ENCODE results near the gene KRT31. TPM values are rescaled to one million over a fixed set of nuclear protein-coding genes. Genes with fewer than 3 reads are reported as not detected.

Gene KRT31
- not detected in 3 replicates for total RNA-seq (2021)
- Bru-seq, nascent RNA: not detected
- long read RNA-seq, experiment 1: 0 reads
- long read RNA-seq, experiment 2: 0 reads
- long read RNA-seq, experiment 3: 0 reads

DNA sequence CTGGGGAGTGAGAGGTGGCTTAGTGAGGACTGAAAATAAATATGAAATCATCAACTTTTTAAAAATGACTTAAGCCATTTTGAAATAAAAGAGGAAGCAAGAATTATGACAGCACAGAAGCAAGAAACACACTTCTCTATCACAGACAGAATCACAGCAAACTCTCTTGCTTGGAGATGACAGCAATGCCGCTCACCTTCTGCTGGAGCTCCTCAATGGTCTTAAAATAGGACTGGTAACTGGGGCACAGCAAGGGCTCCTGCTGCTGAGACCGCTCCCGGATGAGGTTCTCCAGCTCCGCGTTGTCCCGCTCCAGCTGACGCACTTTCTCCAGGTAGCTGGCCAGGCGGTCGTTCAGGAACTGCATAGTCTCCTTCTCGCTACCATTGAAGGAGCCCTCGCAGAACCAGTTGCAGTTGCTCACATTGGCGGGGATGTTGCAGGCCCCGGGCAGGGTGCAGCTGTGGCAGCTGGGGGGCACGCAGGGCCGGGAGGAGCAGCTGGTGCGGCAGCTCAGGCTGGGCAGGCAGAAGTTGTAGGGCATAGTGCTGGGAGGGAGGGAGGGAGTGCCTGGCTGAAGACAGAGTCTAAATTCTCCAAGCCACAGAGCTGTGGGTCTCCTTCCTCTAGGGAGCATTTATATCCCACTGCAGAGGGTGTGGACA is at the start of gene KRT31:
Gene KRT31 (minus strand): TSS at position 613 of the 665 bp plus-strand sequence. CDS start 69 bp downstream, at position 544.
- DNase-seq (ENCODE audit: low spot score): no peak

DNA sequence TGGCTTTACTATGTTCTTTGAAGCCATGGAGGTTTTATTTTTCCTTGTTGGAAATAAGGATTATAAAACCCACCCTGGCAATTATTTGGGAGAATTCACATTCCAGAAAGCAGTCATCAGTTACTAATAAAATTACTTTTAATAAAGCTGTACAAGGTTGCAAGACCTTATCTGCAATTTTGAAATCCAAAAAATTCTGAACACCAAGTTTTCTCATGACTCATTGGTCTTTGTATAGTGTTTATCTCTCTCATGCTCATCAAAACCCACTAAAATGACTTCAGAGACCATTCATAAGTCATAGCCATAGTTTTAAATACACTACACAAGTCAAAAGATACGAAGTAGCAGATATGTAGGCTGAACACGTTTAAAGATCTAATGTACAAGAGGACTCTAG is 49.4 kb upstream of the KRT31 start:
- no peak overlapping the region for H3K27ac Mint-ChIP-seq
- no peak for TF ChIP-seq ZNF317 (CRISPR knock-in tag; IDR thresholded peaks at IDR 0.05; ENCODE audit: borderline replicate concordance, low read depth)
- DNase-seq (ENCODE audit: low spot score) (no peak), ATAC-seq (no peak)
- H3K36me3 Mint-ChIP-seq: peaks cover 9% of the 10 kb centered on the region
- H3K4me3 Mint-ChIP-seq: no peak overlapping the region
- CTCF ChIA-PET: interaction anchor here (1.4 to 2.8 kb wide), 2 partner anchors 102 to 123 kb away, joined by 4 to 12 read pairs; no protein-coding TSS in a partner anchor
- peaks cover 8% of the 10 kb centered on the region for H3K27me3 Mint-ChIP-seq (ENCODE audit: low read depth)
- H3K4me1 Mint-ChIP-seq: 0 out of 2 replicates have a peak, but pooled peaks cover 4% of the 10 kb centered on the region
- POLR2A ChIA-PET: interaction anchor here (0.6 kb wide), 1 partner anchor 32 kb away, joined by 3 read pairs; no protein-coding TSS in a partner anchor
- peaks cover 21% of the 10 kb centered on the region for H3K9me3 Mint-ChIP-seq

More for the DNA sequence above, at the start of gene KRT31:
- TF ChIP-seq ZNF121 (CRISPR knock-in tag; IDR thresholded peaks at IDR 0.05) (no peak), IRF2 (CRISPR knock-in tag; IDR thresholded peaks at IDR 0.05; ENCODE audit: borderline replicate concordance, low read depth) (no peak), SMAD4 (CRISPR knock-in tag; IDR thresholded peaks at IDR 0.05) (no peak), NR1H2 (CRISPR knock-in tag; IDR thresholded peaks at IDR 0.05) (no peak)
- TF ChIP-seq, protein P1, sequence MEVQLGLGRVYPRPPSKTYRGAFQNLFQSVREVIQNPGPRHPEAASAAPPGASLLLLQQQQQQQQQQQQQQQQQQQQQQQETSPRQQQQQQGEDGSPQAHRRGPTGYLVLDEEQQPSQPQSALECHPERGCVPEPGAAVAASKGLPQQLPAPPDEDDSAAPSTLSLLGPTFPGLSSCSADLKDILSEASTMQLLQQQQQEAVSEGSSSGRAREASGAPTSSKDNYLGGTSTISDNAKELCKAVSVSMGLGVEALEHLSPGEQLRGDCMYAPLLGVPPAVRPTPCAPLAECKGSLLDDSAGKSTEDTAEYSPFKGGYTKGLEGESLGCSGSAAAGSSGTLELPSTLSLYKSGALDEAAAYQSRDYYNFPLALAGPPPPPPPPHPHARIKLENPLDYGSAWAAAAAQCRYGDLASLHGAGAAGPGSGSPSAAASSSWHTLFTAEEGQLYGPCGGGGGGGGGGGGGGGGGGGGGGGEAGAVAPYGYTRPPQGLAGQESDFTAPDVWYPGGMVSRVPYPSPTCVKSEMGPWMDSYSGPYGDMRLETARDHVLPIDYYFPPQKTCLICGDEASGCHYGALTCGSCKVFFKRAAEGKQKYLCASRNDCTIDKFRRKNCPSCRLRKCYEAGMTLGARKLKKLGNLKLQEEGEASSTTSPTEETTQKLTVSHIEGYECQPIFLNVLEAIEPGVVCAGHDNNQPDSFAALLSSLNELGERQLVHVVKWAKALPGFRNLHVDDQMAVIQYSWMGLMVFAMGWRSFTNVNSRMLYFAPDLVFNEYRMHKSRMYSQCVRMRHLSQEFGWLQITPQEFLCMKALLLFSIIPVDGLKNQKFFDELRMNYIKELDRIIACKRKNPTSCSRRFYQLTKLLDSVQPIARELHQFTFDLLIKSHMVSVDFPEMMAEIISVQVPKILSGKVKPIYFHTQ (CRISPR knock-in tag; IDR thresholded peaks at IDR 0.05): no peak
- TF ChIP-seq, protein P2, sequence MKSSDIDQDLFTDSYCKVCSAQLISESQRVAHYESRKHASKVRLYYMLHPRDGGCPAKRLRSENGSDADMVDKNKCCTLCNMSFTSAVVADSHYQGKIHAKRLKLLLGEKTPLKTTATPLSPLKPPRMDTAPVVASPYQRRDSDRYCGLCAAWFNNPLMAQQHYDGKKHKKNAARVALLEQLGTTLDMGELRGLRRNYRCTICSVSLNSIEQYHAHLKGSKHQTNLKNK (CRISPR knock-in tag; IDR thresholded peaks at IDR 0.05): no peak
- Mint-ChIP-seq H3K9me3 (no peaks in the 10 kb centered on the region), H3K4me3 (no peak within 1 kb of the TSS), H3K36me3 (no peaks in the 10 kb centered on the region), H3K27me3 (ENCODE audit: low read depth) (no peaks in the 10 kb centered on the region), H3K4me1 (no peaks in the 10 kb centered on the region), H3K27ac (no peak within 1 kb of the TSS)
- ATAC-seq: no peak
- ChIA-PET POLR2A (no interaction called here), CTCF (interaction anchor here (2.0 kb wide), 1 partner anchor 20 kb away, joined by 8 read pairs; no protein-coding TSS in a partner anchor)

DNA sequence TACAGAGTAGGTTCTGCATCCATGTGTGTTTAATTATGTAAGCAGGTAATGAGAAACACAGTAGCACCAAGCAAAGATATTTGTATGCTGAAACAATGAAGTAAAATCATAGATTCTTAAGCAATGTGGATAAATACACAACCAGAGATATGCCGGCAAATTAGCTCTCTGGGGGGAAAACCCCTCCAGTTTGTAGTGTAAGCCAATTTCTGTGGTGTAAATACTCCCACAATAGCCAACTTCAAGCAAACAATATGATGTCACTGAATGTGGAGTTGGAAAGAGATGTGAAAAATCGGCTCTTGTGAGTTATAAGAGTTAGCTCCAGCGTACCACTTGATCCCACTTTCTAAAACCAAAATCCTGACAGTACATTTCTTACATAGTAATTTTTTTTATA is 47.2 kb upstream of the KRT31 start:
- no peak for DNase-seq (ENCODE audit: low spot score)
- Mint-ChIP-seq H3K4me3 (no peak overlapping the region), H3K27me3 (ENCODE audit: low read depth) (peaks cover 9% of the 10 kb centered on the region), H3K36me3 (no peaks in the 10 kb centered on the region), H3K27ac (no peak overlapping the region), H3K9me3 (peaks cover 11% of the 10 kb centered on the region), H3K4me1 (0 out of 2 replicates have a peak, but pooled peaks cover 4% of the 10 kb centered on the region)
- no peak for ATAC-seq
- POLR2A ChIA-PET: no interaction called here
- CTCF ChIA-PET: interaction anchor here (1.0 kb wide), 1 partner anchor 27 kb away, joined by 9 read pairs; no protein-coding TSS in a partner anchor
- TF ChIP-seq NR2C2 (CRISPR knock-in tag; IDR thresholded peaks at IDR 0.05) (no peak), FOXK1 (CRISPR knock-in tag; IDR thresholded peaks at IDR 0.05) (no peak), RELA (CRISPR knock-in tag; IDR thresholded peaks at IDR 0.05; ENCODE audit: borderline replicate concordance) (no peak), TEAD4 (CRISPR knock-in tag; IDR thresholded peaks at IDR 0.05) (no peak)
- TF ChIP-seq, protein P3, sequence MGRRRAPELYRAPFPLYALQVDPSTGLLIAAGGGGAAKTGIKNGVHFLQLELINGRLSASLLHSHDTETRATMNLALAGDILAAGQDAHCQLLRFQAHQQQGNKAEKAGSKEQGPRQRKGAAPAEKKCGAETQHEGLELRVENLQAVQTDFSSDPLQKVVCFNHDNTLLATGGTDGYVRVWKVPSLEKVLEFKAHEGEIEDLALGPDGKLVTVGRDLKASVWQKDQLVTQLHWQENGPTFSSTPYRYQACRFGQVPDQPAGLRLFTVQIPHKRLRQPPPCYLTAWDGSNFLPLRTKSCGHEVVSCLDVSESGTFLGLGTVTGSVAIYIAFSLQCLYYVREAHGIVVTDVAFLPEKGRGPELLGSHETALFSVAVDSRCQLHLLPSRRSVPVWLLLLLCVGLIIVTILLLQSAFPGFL (CRISPR knock-in tag; IDR thresholded peaks at IDR 0.05; ENCODE audit: borderline replicate concordance): no peak

DNA sequence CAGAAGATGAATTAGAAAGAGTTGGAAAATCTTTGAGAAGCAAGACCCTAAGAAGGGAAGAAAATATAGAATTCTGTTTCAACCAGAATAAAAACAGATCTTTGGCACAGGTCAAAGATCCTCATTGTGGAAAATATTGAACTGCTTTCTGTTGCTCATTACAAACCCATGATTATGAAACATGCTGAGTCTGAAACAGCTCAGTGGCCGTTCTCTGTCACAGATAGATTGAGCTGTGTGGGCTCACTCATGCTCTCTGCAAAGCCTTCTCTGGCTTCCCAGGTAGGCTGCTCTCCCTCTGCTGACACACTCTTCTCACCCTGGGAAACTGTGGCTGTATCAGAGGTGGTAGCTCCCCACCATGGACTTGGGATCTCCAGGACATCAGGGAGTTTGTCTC is 46.8 kb upstream of the KRT31 start:
- DNase-seq (ENCODE audit: low spot score) (no peak), ATAC-seq (no peak)
- H3K36me3 Mint-ChIP-seq: no peaks in the 10 kb centered on the region
- peaks cover 9% of the 10 kb centered on the region for H3K27me3 Mint-ChIP-seq (ENCODE audit: low read depth)
- H3K4me3 Mint-ChIP-seq: no peak overlapping the region
- H3K9me3 Mint-ChIP-seq: peaks cover 7% of the 10 kb centered on the region
- ChIA-PET POLR2A (no interaction called here), CTCF (interaction anchor here (1.0 to 1.5 kb wide), 2 partner anchors 27 to 105 kb away, joined by 6 to 9 read pairs; no protein-coding TSS in a partner anchor)
- H3K27ac Mint-ChIP-seq: no peak overlapping the region
- H3K4me1 Mint-ChIP-seq: 0 out of 2 replicates have a peak, but pooled peaks cover 4% of the 10 kb centered on the region
- TF ChIP-seq ZNF219 (CRISPR knock-in tag; IDR thresholded peaks at IDR 0.05; ENCODE audit: borderline replicate concordance) (no peak), ZBTB21 (CRISPR knock-in tag; IDR thresholded peaks at IDR 0.05; ENCODE audit: borderline replicate concordance) (no peak), FOXK1 (CRISPR knock-in tag; IDR thresholded peaks at IDR 0.05) (no peak), MXD4 (CRISPR knock-in tag; IDR thresholded peaks at IDR 0.05; ENCODE audit: borderline replicate concordance) (no peak), ZNF396 (CRISPR knock-in tag; IDR thresholded peaks at IDR 0.05; ENCODE audit: borderline replicate concordance) (no peak), HMGA2 (CRISPR knock-in tag; IDR thresholded peaks at IDR 0.05) (no peak)
- TF ChIP-seq, protein P4, sequence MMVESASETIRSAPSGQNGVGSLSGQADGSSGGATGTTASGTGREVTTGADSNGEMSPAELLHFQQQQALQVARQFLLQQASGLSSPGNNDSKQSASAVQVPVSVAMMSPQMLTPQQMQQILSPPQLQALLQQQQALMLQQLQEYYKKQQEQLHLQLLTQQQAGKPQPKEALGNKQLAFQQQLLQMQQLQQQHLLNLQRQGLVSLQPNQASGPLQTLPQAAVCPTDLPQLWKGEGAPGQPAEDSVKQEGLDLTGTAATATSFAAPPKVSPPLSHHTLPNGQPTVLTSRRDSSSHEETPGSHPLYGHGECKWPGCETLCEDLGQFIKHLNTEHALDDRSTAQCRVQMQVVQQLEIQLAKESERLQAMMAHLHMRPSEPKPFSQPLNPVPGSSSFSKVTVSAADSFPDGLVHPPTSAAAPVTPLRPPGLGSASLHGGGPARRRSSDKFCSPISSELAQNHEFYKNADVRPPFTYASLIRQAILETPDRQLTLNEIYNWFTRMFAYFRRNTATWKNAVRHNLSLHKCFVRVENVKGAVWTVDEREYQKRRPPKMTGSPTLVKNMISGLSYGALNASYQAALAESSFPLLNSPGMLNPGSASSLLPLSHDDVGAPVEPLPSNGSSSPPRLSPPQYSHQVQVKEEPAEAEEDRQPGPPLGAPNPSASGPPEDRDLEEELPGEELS (CRISPR knock-in tag; IDR thresholded peaks at IDR 0.05): no peak
